H1 (cell line): ENCODE data around the gene FGFR2. TPM values are rescaled to one million over a fixed set of nuclear protein-coding genes. Genes with fewer than 3 reads are reported as not detected.

Experiments used
- CTCF ChIA-PET: fragments of 300-600 bp; sonication (Branson Sonifier 250); formaldehyde crosslinking; loops from one replicate; lab custom pipeline; 2021; ENCODE audit not compliant: partially characterized antibody; lab: Charles Lee
- POLR2A ChIA-PET: fragments of 300-600 bp; sonication (Branson Sonifier 250); formaldehyde crosslinking; loops from one replicate; lab custom pipeline; 2021; ENCODE audit warnings: inconsistent platforms; ENCODE audit not compliant: partially characterized antibody; lab: Charles Lee
- DNase-seq, 2 experiments: peaks; one replicate each; pipeline versions ENCODE4 v3.0.0 to v3.0.0-alpha.2; 2010 to 2022; ENCODE audit warnings: low spot score in 2 of 2, low read depth in 1 of 2, mixed read lengths in 1 of 2
- FAIRE-seq: peaks from 2 replicates; lab custom pipeline; 2011; peaks lifted over from hg19 to GRCh38; lab: Jason Lieb, UNC
- H2AFZ ChIP-seq: 2 replicates; pipeline ENCODE4 v1.8.1; 2012; ENCODE audit warnings: low read length, inconsistent platforms
- H2AK5ac ChIP-seq: 2 replicates; pipeline ENCODE4 v1.6.1; 2013; ENCODE audit warnings: low read depth, low read length
- H2BK120ac ChIP-seq: replicated peaks from 2 replicates; pipeline ENCODE3; 2013; ENCODE audit warnings: low read depth, low read length, inconsistent platforms
- H2BK12ac ChIP-seq: 2 replicates; pipeline ENCODE4 v1.6.1; 2013; ENCODE audit warnings: low read depth, low read length
- H2BK15ac ChIP-seq: 2 replicates; pipeline ENCODE4 v1.6.1; 2013; ENCODE audit warnings: low read length
- H2BK20ac ChIP-seq: 2 replicates; pipeline ENCODE4 v1.6.1; 2013; ENCODE audit warnings: low read length
- H2BK5ac ChIP-seq: 2 replicates; pipeline ENCODE4 v1.6.1; 2013; ENCODE audit warnings: low read depth, low read length
- H3K14ac ChIP-seq: 2 replicates; pipeline ENCODE4 v1.6.1; 2013; ENCODE audit warnings: inconsistent platforms; ENCODE audit not compliant: insufficient read length
- H3K18ac ChIP-seq: 2 replicates; pipeline ENCODE4 v1.6.1; 2013; ENCODE audit warnings: low read length; ENCODE audit errors: extremely low read depth
- H3K23ac ChIP-seq: 2 replicates; pipeline ENCODE4 v1.6.1; 2013; ENCODE audit warnings: inconsistent platforms; ENCODE audit not compliant: insufficient read length
- H3K23me2 ChIP-seq: 2 replicates; pipeline ENCODE4 v1.6.1; 2013; ENCODE audit warnings: low read depth, low read length
- H3K27ac ChIP-seq: 2 replicates; pipeline ENCODE4 v1.6.1; 2011; ENCODE audit warnings: low read depth, low read length, inconsistent platforms
- H3K27me3 ChIP-seq, 4 experiments: replicated peaks in 1 of 4; 1 replicate in 1 of 4; 2 replicates in 3 of 4; pipeline versions ENCODE4 v1.6.1 to v1.8.1; 2011 to 2013; ENCODE audit warnings: low read length in 3 of 4, mild to moderate bottlenecking in 3 of 4, inconsistent platforms in 2 of 4, mixed read lengths in 2 of 4, moderate library complexity in 1 of 4; ENCODE audit not compliant: control insufficient read depth in 3 of 4, insufficient read depth in 3 of 4; ENCODE audit errors: extremely low read depth in 1 of 4
- H3K36me3 ChIP-seq, 4 experiments: 2 replicates each; pipeline versions ENCODE4 v1.6.1 to v1.8.1; 2011 to 2013; ENCODE audit warnings: mild to moderate bottlenecking in 4 of 4, low read length in 3 of 4, moderate library complexity in 2 of 4, control low read depth in 1 of 4, inconsistent platforms in 1 of 4; ENCODE audit not compliant: insufficient read depth in 4 of 4, control insufficient read depth in 2 of 4
- H3K4ac ChIP-seq: replicated peaks from 2 replicates; pipeline ENCODE3; 2013; ENCODE audit warnings: low read length, low read depth, mixed read lengths, inconsistent platforms; ENCODE audit not compliant: insufficient read length
- H3K4me1 ChIP-seq, 4 experiments: replicated peaks in 1 of 4; 1 replicate in 1 of 4; 2 replicates in 3 of 4; pipeline versions ENCODE4 v1.6.1 to v1.8.1; 2011 to 2013; ENCODE audit warnings: low read length in 3 of 4, inconsistent platforms in 2 of 4, mixed read lengths in 1 of 4; ENCODE audit not compliant: insufficient read depth in 4 of 4, control insufficient read depth in 3 of 4
- H3K4me2 ChIP-seq, 2 experiments: 2 replicates each; pipeline versions ENCODE4 v1.6.1 to v1.8.1; 2011 to 2013; ENCODE audit warnings: low read depth in 2 of 2, low read length in 2 of 2, control low read depth in 1 of 2, inconsistent platforms in 1 of 2, mild to moderate bottlenecking in 1 of 2; ENCODE audit not compliant: insufficient read depth in 1 of 2
- H3K4me3 ChIP-seq, 4 experiments: fragments of 200-600, 300-600 bp in 1 of 4; sonication (generic), shearing (Covaris generic), sonication (Bioruptor Twin) in 1 of 4; 2 replicates each; pipeline versions ENCODE4 v1.5.1 to v1.8.1; 2011 to 2016; ENCODE audit warnings: low read length in 4 of 4, low read depth in 3 of 4, control low read depth in 2 of 4, inconsistent platforms in 2 of 4, mild to moderate bottlenecking in 2 of 4, mixed read lengths in 1 of 4, moderate library complexity in 1 of 4; ENCODE audit not compliant: insufficient read depth in 2 of 4; ENCODE audit errors: extremely low read depth in 1 of 4
- H3K56ac ChIP-seq: replicated peaks from 2 replicates; pipeline ENCODE3; 2013; ENCODE audit warnings: low read depth, mild to moderate bottlenecking, mixed read lengths, low read length, inconsistent platforms; ENCODE audit not compliant: insufficient read length
- H3K79me1 ChIP-seq: 2 replicates; pipeline ENCODE4 v1.6.1; 2013; ENCODE audit warnings: low read depth, low read length, control low read depth
- H3K79me2 ChIP-seq, 2 experiments: 2 replicates each; pipeline versions ENCODE4 v1.6.1 to v1.8.1; 2012 to 2013; ENCODE audit warnings: low read length in 2 of 2, mild to moderate bottlenecking in 2 of 2, inconsistent platforms in 1 of 2; ENCODE audit not compliant: insufficient read depth in 2 of 2, control insufficient read depth in 1 of 2
- H3K9ac ChIP-seq, 4 experiments: replicated peaks in 1 of 4; 1 replicate in 1 of 4; 2 replicates in 3 of 4; pipeline versions ENCODE4 v1.6.1 to v1.8.1; 2011 to 2013; ENCODE audit warnings: low read depth in 3 of 4, low read length in 3 of 4, control low read depth in 2 of 4, mild to moderate bottlenecking in 2 of 4, moderate library complexity in 2 of 4, inconsistent platforms in 1 of 4; ENCODE audit errors: extremely low read depth in 1 of 4
- H3K9me3 ChIP-seq, 2 experiments: 2 replicates each; pipeline versions ENCODE4 v1.6.1 to v1.8.1; 2012 to 2013; ENCODE audit warnings: mild to moderate bottlenecking in 2 of 2, moderate library complexity in 2 of 2, control low read depth in 1 of 2, inconsistent platforms in 1 of 2, low read depth in 1 of 2, low read length in 1 of 2, mixed read lengths in 1 of 2; ENCODE audit not compliant: insufficient read depth in 2 of 2
- H4K20me1 ChIP-seq, 2 experiments: replicated peaks in 1 of 2; 2 replicates each; pipeline versions ENCODE3 to v1.8.1; 2011 to 2013; ENCODE audit warnings: inconsistent platforms in 2 of 2, low read length in 2 of 2, mild to moderate bottlenecking in 1 of 2; ENCODE audit not compliant: insufficient read depth in 2 of 2, control insufficient read depth in 1 of 2
- H4K5ac ChIP-seq: 2 replicates; pipeline ENCODE4 v1.6.1; 2013; ENCODE audit warnings: low read length, low read depth, mixed read lengths, inconsistent platforms; ENCODE audit not compliant: insufficient read length
- H4K8ac ChIP-seq: 2 replicates; pipeline ENCODE4 v1.8.0; 2013; ENCODE audit warnings: mild to moderate bottlenecking, moderate library complexity, low read length, inconsistent platforms; ENCODE audit not compliant: insufficient read depth; ENCODE audit errors: extremely low read depth
- H4K91ac ChIP-seq: replicated peaks from 2 replicates; pipeline ENCODE3; 2013; ENCODE audit warnings: low read length, mixed read lengths, inconsistent platforms; ENCODE audit not compliant: insufficient read length
- CREB1 ChIP-seq: IDR thresholded peaks from 2 replicates; pipeline ENCODE4 v1.6.1; 2012; ENCODE audit warnings: inconsistent platforms
- EZH2 ChIP-seq: fragments of 200-600 bp; sonication (generic); IDR thresholded peaks from 2 replicates; pipeline ENCODE4 v1.7.1; 2012; ENCODE audit warnings: low read depth, mild to moderate bottlenecking, moderate library complexity, low read length, inconsistent platforms; ENCODE audit not compliant: severe bottlenecking
- FOSL1 ChIP-seq: IDR thresholded peaks from 2 replicates; pipeline ENCODE4 v1.6.1; 2011; ENCODE audit warnings: mild to moderate bottlenecking, low read depth, low read length, moderate library complexity; ENCODE audit not compliant: insufficient read depth
- GABPA ChIP-seq: IDR thresholded peaks from 2 replicates; pipeline ENCODE4 v1.6.1; 2011; ENCODE audit warnings: mild to moderate bottlenecking, low read length, moderate library complexity, borderline replicate concordance; ENCODE audit not compliant: insufficient read depth
- HDAC2 ChIP-seq, 2 experiments: fragments of 300-600 bp in 1 of 2; sonication (generic) in 1 of 2; IDR thresholded peaks; 2 replicates each; pipeline ENCODE4 v1.6.1; 2011 to 2012; ENCODE audit warnings: low read depth in 2 of 2, low read length in 2 of 2, mild to moderate bottlenecking in 2 of 2, moderate library complexity in 2 of 2, borderline replicate concordance in 1 of 2, inconsistent platforms in 1 of 2
- KDM4A ChIP-seq: IDR thresholded peaks from one replicate; pipeline ENCODE4 v1.7.1; 2012; ENCODE audit warnings: low read depth, mild to moderate bottlenecking, moderate library complexity, low read length, inconsistent platforms; ENCODE audit not compliant: severe bottlenecking
- RFX5 ChIP-seq: IDR thresholded peaks from 2 replicates; pipeline ENCODE4 v1.6.1; 2011; ENCODE audit warnings: low read depth, low read length, improper control_type of control experiment, borderline replicate concordance
- SP4 ChIP-seq: IDR thresholded peaks from 2 replicates; pipeline ENCODE4 v1.6.1; 2012; ENCODE audit warnings: low read length, inconsistent platforms
- TAF1 ChIP-seq: IDR thresholded peaks from 2 replicates; pipeline ENCODE4 v1.6.1; 2011; ENCODE audit warnings: mild to moderate bottlenecking, low read depth, low read length
- TAF7 ChIP-seq: optimal IDR thresholded peaks from 2 replicates; pipeline ENCODE3; 2011; ENCODE audit warnings: low read depth, mild to moderate bottlenecking, inconsistent platforms, low read length, moderate library complexity, borderline replicate concordance
- ZNF274 ChIP-seq: IDR thresholded peaks from 2 replicates; pipeline ENCODE4 v1.7.0; 2012; ENCODE audit warnings: low read length, borderline replicate concordance; ENCODE audit errors: extremely low read depth
- WGBS, 2 experiments: shearing (Covaris generic) in 1 of 2; methylation state at CpG; one replicate each; pipeline versions ENCODE4 v1.1.6 to v1.1.7; 2013 to 2015; ENCODE audit warnings: low lambda C conversion rate in 2 of 2, mixed read lengths in 2 of 2, inconsistent platforms in 1 of 2, low coverage in 1 of 2, missing lambda C conversion rate in 1 of 2; ENCODE audit not compliant: insufficient replicate concordance in 2 of 2, insufficient coverage in 1 of 2, insufficient read length in 1 of 2; ENCODE audit errors: extremely low coverage in 1 of 2, missing lambda C conversion rate in 1 of 2; 5-methylcytosine and 5-hydroxymethylcytosine counted together
- polyA plus RNA-seq, 7 experiments: library from polyadenylated mRNA; depleted of rRNA in 3 of 7; stranded (reverse) in 5 of 7; unstranded in 2 of 7; fragments of >200 nt in 5 of 7; fragments of 200-250 nt in 2 of 7; gene quantifications; 1 replicate in 5 of 7; 2 replicates in 1 of 7; 4 replicates in 1 of 7; pipeline versions ENCODE4 v1.2.1 to v1.2.3, GENCODE V29; 2011 to 2013; ENCODE audit warnings: missing spikeins in 2 of 7, mixed read lengths in 2 of 7
- total RNA-seq: library from RNA; stranded (reverse); fragmentation: NEBNext Ultra II Directional; extraction: Animal tissue kit (Norgen Biotek cat#: 25700); gene quantifications from 2 replicates; pipeline ENCODE4 v1.2.1, GENCODE V29; 2021
- TF ChIP-seq, protein P1 (sequence below): IDR thresholded peaks from 2 replicates; pipeline ENCODE4 v1.6.1; 2012; ENCODE audit warnings: inconsistent platforms

The FGFR2 gene
- total and polyA plus RNA-seq, 2 of the 8 experiments (the other 6 are each of a cell fraction or from before 2014, with no cell fraction given), result 50.2 to 81.2 TPM

DNA sequence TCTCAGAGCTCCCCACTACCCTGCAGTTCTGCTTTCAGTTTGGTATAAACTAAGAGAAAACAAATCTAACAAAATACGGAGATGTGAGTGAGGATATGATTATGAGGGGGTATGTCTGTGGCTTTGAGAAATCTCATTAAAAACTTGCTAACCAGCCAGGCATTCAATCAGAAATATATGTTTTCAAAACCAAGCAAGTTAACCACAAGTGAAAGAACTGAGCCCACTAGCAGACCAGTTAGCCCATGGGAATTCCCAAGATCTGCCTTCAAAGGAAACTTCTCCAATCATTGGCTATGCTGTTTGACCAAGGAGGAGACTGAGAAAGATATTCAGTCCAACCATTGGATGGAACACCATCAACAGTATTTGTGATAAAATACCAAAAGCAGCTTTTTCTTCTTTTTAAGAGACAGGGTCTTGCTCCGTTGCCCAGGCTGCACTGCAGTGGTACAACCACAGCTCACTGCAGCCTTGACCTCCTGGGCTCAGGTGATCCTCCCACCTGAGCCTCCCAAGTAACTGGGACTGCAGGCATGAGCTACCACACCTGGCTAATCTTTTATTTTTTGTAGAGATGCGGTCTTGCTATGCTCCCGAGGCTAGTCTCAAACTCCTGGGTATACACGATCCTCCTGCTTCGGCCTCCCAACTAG, 41.2 kb downstream of the FGFR2 start:
- Histone ChIP-seq H3K9me3 (no peaks in the 10 kb centered on the region), H3K56ac (no peak overlapping the region), H3K79me1 (peaks cover 33% of the 10 kb centered on the region), H3K14ac (no peak overlapping the region), H3K4me2 (no peak overlapping the region), H3K9ac (no peak overlapping the region), H3K4me3 (no peak overlapping the region), H3K27me3 (no peaks in the 10 kb centered on the region), H4K8ac (no peak overlapping the region), H2BK120ac (no peak overlapping the region), H2AFZ (no peak overlapping the region), H2BK5ac (no peak overlapping the region), H4K5ac (no peak overlapping the region), H2BK20ac (no peak overlapping the region), H3K4me1 (peaks cover 0 to 32% (median 23%) of the 10 kb centered on the region in 4 experiments), H3K18ac (no peak overlapping the region), H3K27ac (no peak overlapping the region), H2BK15ac (no peak overlapping the region), H2BK12ac (no peak overlapping the region), H3K23me2 (peaks cover 2% of the 10 kb centered on the region; the same call in 1 of the 2 replicates), H3K36me3 (peaks cover 0 to 29% (median 0%) of the 10 kb centered on the region in 4 experiments; a peak in 3 of 8 replicates), H3K79me2 (peaks cover 30 to 93% of the 10 kb centered on the region in 2 experiments), H2AK5ac (no peak overlapping the region), H3K4ac (no peak overlapping the region), H4K20me1 (peaks cover 29 to 37% of the 10 kb centered on the region in 2 experiments), H3K23ac (no peak overlapping the region), H4K91ac (no peak overlapping the region)
- POLR2A ChIA-PET, result interaction anchor here (0.7 to 1.1 kb wide), 2 partner anchors 16 to 477 kb away, joined by 3 read pairs; no protein-coding TSS in a partner anchor
- WGBS, 2 experiments, result 96% methylated on average over 6 of the region's 6 CpGs; no CpG with 5 or more reads in 1 of the 2 experiments
- FAIRE-seq (no peak), DNase-seq (no peak)
- CTCF ChIA-PET, result interaction anchor here (0.5 to 0.9 kb wide), 4 partner anchors 12 to 196 kb away, joined by 3 to 6 read pairs (median 4); no protein-coding TSS in a partner anchor
- TF ChIP-seq TAF1 (no peak), EZH2 (no peak), ZNF274 (no peak), KDM4A (no peak), RFX5 (no peak), HDAC2 (IDR thresholded peaks at IDR 0.05; ENCODE audit: borderline replicate concordance in 1 of 2, low read depth in 2 of 2, low read length in 2 of 2) (no peak), FOSL1 (no peak), SP4 (no peak), TAF7 (no peak), CREB1 (no peak), GABPA (no peak)
- TF ChIP-seq, protein P1, sequence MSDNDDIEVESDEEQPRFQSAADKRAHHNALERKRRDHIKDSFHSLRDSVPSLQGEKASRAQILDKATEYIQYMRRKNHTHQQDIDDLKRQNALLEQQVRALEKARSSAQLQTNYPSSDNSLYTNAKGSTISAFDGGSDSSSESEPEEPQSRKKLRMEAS, result no peak
